Memory B cell (primary cell): Measurements from ENCODE around the gene ETV5.

ENCODE experiments used
- ATAC-seq: fragments of 150-1000 bp; cut with Tn5 transposase; 2 replicates; pipeline ENCODE4 v1.10.0; 2021; ENCODE audit warnings: low read depth, mild to moderate bottlenecking, moderate library complexity
- DNase-seq, 2 donors: peaks; one replicate each; pipeline ENCODE4 v3.0.0; 2022; ENCODE audit warnings: low spot score in 2 of 2
- H3K27ac Mint-ChIP-seq: one replicate; pipeline ENCODE4 v1.8.0; 2022; ENCODE audit warnings: mild to moderate bottlenecking, moderate library complexity, mixed read lengths
- H3K27me3 Mint-ChIP-seq: one replicate; pipeline ENCODE4 v1.8.0; 2022; ENCODE audit warnings: mixed read lengths
- H3K36me3 Mint-ChIP-seq: one replicate; pipeline ENCODE4 v1.8.0; 2022; ENCODE audit warnings: mild to moderate bottlenecking, mixed read lengths
- H3K4me1 Mint-ChIP-seq: one replicate; pipeline ENCODE4 v1.8.0; 2022; ENCODE audit warnings: mixed read lengths
- H3K4me3 Mint-ChIP-seq: one replicate; pipeline ENCODE4 v1.8.0; 2022; ENCODE audit warnings: mild to moderate bottlenecking, moderate library complexity, mixed read lengths
- H3K9me3 Mint-ChIP-seq: one replicate; pipeline ENCODE4 v1.8.0; 2022; ENCODE audit warnings: mixed read lengths

Gene ETV5

GRCh38 chr3:185998136-185998535 is 110.8 kb downstream of the ETV5 start:
- ATAC-seq (no peak), DNase-seq (no peak)
- H3K9me3 Mint-ChIP-seq = no peaks in the 10 kb centered on the region

GRCh38 chr3:185997130-185997529 is 111.8 kb downstream of the ETV5 start:
- Mint-ChIP-seq H3K9me3 (no peaks in the 10 kb centered on the region), H3K36me3 (no peaks in the 10 kb centered on the region), H3K4me3 (no peak overlapping the region), H3K4me1 (no peaks in the 10 kb centered on the region), H3K27ac (no peak overlapping the region), H3K27me3 (peaks cover 2% of the 10 kb centered on the region)
- ATAC-seq (no peak), DNase-seq (no peak)

More at GRCh38 chr3:185998136-185998535, 110.8 kb downstream of the ETV5 start:
- Mint-ChIP-seq H3K4me1 (peaks cover 3% of the 10 kb centered on the region), H3K27me3 (peaks cover 4% of the 10 kb centered on the region), H3K36me3 (no peaks in the 10 kb centered on the region), H3K27ac (no peak overlapping the region), H3K4me3 (no peak overlapping the region)
